Stimulated activated CD4-positive, alpha-beta T cell treated with anti-CD3 and anti-CD28 coated beads, Interleukin-15, amount 100 ng/mL, for 1 hour (primary cell): Measurements from ENCODE around the gene SLC33A1.
"Not testable (repeated sequence)": the region's sequence is repeated elsewhere in the genome, so short reads cannot be mapped to it uniquely, and the experiment has no call there.

ENCODE experiments used
- DNase-seq, 2 donors: peaks; one replicate each; pipeline ENCODE4 v3.0.0-alpha.2; 2020; ENCODE audit warnings: low read depth in 1 of 2, low spot score in 1 of 2

SLC33A1 gene

GRCh38 chr3:155862290-155862982 lies 8.2 kb upstream of the SLC33A1 start:
- peak in 1 of 2 donors; percentile 9 for DNase-seq

- no peak for DNase-seq
Measured at GRCh38 chr3:155861476-155862183, 7.4 kb upstream of the SLC33A1 start.

DNA sequence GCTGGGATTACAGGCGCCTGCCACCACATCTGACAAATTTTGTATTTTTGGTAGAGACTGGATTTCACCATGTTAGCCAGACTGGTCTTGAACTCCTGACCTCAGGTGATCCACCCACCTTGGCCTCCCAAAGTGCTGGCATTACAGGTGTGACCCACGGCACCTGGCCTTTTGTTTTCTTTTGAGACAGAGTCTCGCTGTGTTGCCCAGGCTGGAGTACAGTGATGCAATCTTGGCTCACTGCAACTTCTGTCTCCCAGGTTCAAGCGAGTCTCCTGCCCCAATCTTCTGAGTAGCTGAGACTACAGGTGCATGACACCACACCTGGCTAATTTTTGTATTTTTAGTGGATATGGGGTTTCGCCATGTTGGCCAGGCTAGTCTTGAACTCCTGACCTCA lies 6.2 kb upstream of the SLC33A1 start:
- not testable (repeated sequence) for DNase-seq

- DNase-seq = no peak
Measured at GRCh38 chr3:155859859-155860258, 5.6 kb upstream of the SLC33A1 start.

DNA sequence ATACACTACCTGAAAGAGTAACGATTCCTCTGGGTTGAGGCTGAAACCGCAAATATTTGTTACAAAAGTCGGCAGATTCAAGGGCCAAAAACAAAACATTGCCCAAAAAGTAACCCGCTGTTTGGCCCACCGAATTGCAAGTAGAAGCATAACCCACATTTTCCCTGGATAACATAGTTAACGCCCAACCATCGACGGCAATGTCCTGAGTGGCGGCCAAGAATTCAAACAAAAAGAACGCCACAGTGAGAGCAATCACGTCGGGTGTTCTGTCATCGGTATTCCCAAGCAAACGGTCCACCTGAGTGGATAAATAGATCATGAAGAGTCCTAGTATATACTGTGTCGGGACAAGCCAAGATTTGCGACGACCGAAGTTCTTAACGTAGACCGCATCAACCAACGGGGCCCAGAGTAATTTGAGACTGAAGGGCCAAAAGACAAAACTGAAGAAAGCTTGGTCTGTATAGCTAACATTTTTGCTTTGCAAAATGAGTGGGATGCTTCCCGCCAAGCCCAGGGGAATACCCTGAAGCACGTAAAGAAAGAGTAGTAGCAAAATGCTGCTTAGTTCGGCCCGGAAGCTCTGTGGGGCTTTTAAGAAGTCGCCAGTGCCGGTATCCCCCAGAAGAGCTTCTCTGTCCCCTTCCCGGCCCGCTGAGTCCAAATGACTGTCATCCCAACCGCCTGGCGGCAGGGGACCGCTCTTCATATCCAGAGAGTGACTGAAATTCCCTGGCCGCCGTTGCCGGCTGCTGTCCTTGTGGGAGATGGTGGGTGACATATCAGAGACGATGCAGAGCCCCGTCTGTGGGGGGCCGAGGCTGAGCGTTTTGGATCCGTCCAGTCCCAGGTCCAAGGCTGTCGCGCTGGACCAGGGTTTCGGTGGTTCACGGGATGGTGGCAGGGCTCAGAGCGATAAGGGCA lies 750 bp downstream of the SLC33A1 start:
- peak; percentile 6 to 8 for DNase-seq

GRCh38 chr3:155852341-155852740 lies 1.9 kb downstream of the SLC33A1 start:
- DNase-seq = no peak

DNA sequence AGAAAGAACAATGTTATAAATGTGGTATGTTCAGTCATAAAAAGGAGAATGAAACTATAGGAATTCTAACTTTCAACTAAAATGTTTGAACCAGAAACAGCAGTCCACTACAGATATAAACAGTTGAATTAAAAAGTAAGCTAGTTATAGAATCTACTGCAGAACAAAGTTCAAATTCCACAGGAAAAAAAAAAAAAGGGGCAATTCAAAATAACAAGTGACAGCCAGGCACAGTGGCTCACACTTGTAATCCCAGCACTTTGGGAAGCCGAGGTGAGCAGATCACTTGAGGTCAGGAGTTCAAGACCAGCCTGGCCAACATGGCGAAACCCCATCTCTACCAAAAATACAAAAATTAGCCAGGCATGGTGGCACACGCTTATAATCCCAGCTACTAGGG lies 4.8 kb downstream of the SLC33A1 start:
- not testable (repeated sequence) for DNase-seq

- DNase-seq = no peak
Measured at GRCh38 chr3:155847993-155848392, 6.2 kb downstream of the SLC33A1 start.

DNA sequence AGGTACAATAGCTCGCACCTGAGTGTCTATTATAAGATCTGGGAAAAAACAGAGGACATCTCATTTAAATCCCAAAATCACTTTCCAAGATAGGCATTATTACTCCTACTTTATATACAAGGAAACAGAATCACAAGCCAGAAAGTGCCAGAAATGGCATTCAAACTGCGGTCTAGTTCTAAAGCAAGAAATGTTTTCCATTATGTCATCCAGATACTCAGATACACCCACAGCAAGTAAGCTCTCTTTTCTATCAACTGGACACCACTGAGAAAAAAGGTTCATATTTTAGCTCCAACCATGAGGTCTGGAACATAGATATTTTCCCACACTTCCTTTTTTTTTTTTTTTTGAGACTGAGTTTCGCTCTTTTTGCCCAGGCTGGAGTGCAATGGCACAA lies 8.1 kb downstream of the SLC33A1 start:
- DNase-seq = no peak

DNA sequence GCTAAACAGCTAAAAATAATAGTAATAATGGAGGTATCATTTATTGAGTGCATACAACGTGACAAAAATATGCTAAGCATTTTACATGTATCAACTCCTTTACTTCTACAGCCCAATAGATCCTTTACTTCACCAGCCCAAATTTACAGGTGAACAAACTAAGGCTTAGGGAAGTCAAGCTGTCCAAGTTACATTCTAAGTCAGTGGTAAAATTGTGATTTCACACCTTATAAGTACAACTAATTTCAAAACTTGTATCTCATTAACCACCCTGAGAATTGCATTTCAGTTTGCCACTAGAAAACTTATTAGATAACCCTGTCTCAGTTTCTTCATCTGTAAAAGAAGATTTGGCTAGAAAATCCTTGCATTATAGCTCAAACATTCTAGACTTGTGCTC lies 10.7 kb downstream of the SLC33A1 start:
- DNase-seq = no peak

DNA sequence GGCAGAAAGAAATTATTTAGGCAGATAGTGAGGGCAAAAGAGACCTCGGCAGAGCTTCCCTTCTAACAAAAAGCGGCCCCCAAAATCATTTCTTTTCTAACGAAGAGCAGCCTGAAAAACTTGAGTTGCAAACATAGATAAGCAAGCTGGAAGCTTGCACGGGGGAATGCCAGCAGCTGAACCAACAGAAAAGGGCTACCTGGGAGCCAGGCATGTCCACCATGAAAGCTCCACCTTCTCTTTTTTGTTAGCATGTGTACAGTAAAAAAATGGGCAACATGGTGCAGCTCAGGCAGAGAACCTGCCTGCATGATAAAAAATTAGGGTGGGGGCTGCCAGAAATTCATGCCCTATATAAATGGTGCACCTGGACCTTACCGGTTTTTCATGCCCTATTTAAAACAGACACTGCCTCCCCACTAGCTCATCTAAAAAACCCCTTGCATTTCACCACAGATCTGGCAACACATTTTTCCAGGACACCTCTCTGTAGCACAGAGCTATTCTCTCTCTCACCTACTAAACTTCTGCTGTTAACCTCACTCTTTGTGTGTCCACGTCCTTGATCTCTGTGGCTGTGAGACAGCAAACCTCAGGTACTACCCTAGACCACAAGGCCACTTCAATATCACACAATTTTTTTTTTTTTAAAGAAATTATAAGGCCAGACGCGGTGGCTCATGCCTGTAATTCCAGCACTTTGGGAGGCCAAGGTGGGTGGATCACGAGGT lies 18.7 kb downstream of the SLC33A1 start:
- no peak for DNase-seq

- DNase-seq = not testable (repeated sequence)
Measured at GRCh38 chr3:155828490-155829098, 25.6 kb downstream of the SLC33A1 start.

DNA sequence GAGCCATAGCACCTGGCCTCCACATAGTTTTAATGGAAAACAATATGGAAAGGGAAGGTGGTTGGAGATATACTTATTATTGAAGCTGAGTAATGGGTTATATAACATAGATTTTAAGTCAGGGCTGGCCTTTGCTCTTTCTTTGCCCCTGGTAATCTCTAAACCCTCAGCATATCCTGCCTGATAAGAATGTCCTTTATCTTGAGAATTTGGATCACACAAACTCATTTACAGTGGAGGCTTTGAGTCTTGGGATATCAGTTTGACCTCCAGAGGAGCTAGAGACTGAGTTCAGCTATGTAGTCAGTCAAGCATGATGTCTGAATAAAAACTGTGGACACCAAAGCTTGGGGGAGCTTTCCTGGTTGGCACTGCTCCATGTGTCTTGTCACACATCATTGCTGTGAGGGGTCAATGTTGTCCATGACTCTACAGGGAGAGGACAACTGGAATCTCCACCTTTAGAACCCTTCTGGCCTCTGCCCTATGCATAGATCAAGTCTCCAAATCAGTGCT lies 39.1 kb downstream of the SLC33A1 start:
- DNase-seq = no peak

GRCh38 chr3:155813224-155813623 lies 41.0 kb downstream of the SLC33A1 start:
- DNase-seq = not testable (repeated sequence)

DNA sequence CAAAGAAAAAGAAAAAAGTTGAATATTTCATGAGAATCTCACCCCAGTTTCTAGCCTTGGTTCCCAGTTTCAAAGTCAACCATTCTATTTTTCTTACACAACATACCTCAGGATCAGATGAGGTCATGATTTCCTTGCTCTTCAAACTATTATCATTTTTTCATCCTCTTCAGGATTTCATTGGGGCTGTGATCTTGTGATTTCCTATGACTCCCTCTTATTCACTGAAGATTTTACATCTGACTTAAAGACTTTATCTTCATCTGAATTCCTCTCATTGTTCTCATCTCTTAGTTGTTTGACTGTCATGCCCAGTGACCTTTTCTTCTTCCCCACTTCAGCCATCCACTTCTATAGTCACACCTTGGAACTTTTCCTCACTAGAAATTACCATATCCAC lies 45.0 kb downstream of the SLC33A1 start:
- no peak for DNase-seq

GRCh38 chr3:155807823-155808222 lies 46.4 kb downstream of the SLC33A1 start:
- DNase-seq = no peak

DNA sequence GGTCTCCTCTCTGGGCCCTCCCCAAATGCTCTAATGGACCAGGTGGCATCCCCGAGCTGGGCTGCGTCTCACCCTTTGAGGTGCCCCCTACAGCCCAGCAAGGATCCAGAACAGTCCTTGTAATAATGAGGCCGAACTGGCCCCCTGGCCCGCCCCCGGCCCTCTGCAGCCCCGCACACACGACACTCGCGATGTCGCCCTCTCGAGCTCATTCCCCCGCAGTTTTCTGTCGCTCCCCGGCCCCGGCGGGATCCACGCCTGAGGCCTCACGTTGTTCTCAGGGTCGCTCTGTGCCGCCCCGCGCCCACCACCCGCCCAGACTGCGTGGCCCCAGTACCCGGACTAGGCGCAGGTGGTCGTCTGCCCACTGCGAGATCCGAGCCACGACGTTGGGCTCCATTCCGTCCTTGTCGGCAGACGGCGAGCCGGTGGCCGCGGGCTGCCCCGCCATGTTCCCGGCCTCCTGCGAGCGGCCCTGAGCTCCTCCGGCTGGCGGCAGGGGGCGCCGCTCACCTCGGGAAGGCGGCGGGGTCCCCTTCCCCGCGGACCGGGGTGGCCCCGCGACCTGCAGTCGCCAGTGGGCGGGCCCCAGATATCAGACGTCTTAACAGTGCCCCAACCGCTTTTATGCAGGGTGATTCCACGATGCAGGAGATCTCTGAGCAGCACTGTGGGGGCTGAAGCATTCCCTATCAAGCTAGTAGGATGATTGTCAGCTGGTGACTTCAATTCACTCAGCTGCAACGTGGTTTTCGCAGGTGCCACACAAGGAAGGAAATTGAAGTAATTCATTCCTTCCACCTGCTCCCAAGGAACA lies 48.2 kb downstream of the SLC33A1 start, which contains the start of gene C3orf33:
C3orf33 (minus strand) TSS at position 477 of the 817 bp plus-strand sequence; CDS start at position 451, 26 bp downstream.
- peak; percentile 61 to 69 for DNase-seq

- DNase-seq = peak in 1 of 2 donors; percentile 16
Measured at GRCh38 chr3:155805204-155805801, 48.9 kb downstream of the SLC33A1 start.

- no peak for DNase-seq
Measured at GRCh38 chr3:155804323-155804722, 49.9 kb downstream of the SLC33A1 start.
